ACHN (cell line): ENCODE measurements around the gene UCP2.

ENCODE experiments used
- DNase-seq: peaks from one replicate; pipeline ENCODE4 v3.0.0-alpha.2; 2015
- in situ Hi-C: cut with HindIII; loops from 2 replicates; pipeline ENCODE4 v1.10.0; 2017; ENCODE audit warnings: low sequenced_read_pairs, low pct_ligation_motif_present, low pct_unique_long_range_greater_than_20kb

The UCP2 gene, protein sequence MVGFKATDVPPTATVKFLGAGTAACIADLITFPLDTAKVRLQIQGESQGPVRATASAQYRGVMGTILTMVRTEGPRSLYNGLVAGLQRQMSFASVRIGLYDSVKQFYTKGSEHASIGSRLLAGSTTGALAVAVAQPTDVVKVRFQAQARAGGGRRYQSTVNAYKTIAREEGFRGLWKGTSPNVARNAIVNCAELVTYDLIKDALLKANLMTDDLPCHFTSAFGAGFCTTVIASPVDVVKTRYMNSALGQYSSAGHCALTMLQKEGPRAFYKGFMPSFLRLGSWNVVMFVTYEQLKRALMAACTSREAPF

GRCh38 chr11:73982595-73982989 lies at the start of gene UCP2:
TSS of gene UCP2 (minus strand) at chr11:73982843. CDS start at chr11:73978378, 4,465 bp downstream.
- in situ Hi-C loops: no loop called here
- peak; percentile 68 for DNase-seq

- in situ Hi-C loops: no loop called here
- DNase-seq: no peak
These were observed 48.4 kb upstream of the UCP2 start for GRCh38 chr11:74030723-74031676.

GRCh38 chr11:74025467-74026166 lies 43.0 kb upstream of the UCP2 start:
- in situ Hi-C loops: no loop called here
- DNase-seq: peak; percentile 6

DNA sequence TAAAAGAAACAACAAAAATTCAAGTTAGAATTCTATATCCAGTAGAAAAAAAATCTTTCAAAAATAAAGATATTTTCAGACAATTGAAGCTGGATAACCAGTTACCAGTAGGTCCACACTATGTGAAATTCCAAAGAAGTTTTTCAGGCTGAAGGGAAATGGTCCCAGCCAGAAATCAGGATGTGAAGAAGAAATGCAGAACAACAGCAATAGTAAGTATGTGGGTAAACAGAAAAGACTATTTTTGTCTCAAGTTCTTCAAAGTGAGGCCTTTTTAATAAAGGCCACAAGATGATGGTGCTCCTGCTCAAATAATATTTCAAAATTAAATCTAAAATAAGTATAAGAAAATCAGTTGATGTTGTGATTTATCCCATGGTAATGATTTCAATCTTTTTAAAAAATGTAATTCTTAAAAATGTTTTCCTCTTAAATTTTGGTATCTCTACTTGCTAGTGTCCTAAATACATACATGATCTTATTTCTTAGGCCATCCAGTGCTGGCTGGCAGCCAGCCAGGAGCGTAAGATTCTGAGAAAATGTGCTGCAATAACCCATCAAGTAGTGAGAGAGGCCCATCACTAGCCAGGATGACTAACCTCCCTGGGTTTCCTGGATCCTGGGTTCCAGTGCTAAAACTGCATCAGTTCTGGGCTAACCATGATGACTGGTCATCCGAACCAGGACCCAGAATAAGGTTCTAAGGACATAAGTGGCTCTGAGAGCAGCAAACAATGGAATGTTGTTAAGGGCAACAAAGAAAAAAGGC lies 41.8 kb upstream of the UCP2 start:
- in situ Hi-C loops: no loop called here
- DNase-seq: peak; percentile 17

GRCh38 chr11:74023276-74023675 lies 40.6 kb upstream of the UCP2 start:
- in situ Hi-C loops: no loop called here
- DNase-seq: no peak

GRCh38 chr11:74022546-74022945 lies 39.9 kb upstream of the UCP2 start:
- no peak for DNase-seq
- in situ Hi-C loops: no loop called here

DNA sequence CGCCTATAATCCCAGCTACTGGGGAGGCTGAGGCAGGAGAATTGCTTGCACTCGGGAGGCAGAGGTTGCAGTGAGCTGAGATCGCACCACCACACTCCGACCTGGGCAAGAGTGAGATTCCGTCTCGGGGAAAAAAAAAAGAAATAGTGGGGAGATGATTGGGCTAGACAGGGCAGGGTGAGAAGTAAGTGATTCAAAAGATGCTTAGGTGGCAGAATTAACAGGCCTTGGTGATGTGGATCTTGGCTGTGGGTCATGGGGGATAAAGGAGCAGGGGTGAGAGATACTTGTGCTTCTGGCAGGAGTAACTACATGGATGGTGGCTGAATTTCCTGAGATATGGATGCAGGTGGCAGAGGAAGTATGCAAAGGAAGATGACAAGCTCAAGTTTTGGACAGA lies 39.4 kb upstream of the UCP2 start:
- in situ Hi-C loops: no loop called here
- no peak for DNase-seq

DNA sequence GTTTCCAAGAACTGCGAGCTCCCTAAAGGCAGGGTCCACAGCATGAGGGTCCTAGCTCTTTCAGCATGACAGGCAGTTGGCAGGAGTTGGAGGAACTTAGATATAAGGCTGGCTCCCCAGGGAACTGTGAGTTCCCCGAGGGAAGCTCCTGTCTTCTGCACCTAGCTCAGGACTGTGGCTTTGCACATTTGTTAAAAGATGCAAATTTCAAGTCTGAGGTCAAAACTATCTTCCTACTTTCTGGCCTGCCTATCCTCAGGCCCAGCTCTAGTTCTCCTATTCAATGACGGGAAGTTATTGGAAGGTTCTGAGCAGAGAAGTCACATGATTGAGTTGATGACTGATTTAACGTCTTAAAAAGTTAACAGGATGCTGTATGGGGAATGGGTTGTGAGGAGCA lies 37.9 kb upstream of the UCP2 start:
- no peak for DNase-seq
- in situ Hi-C loops: no loop called here

GRCh38 chr11:74019860-74020259 lies 37.2 kb upstream of the UCP2 start:
- DNase-seq: no peak
- in situ Hi-C loops: no loop called here

DNA sequence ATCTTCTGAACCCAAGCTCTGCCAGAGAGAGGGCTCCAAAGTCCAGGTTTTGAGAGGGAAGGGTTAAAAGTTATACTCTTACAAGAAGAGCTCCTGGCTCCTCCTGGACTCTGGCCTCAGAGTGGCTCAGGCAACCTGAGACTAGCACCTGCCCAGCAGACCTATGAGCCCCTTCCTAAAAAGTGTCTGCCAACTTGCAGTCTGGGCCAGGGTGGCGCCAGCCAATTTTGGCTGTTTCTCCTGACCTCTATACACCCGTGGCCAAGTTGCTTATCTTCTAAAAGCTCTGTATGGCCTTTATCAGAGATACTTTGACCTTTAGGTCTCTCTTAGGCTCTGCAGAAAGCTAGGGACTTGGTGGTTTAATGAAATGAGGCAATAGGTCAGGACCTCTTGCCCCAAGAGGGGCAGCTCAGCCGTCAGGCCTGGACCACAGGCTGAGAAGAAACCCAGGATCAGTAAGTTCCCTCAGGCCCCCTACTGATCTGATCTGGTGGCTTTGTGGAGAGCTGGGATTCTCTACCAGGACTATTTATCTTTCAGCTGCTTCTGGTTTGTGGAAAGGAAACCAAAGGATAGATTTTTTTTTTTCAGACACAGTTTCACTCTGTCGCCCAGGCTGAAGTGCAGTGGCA lies 36.6 kb upstream of the UCP2 start:
- no peak for DNase-seq
- in situ Hi-C loops: no loop called here

- no peak for DNase-seq
- in situ Hi-C loops: no loop called here
These were observed 35.8 kb upstream of the UCP2 start for GRCh38 chr11:74018331-74019005.

GRCh38 chr11:74017631-74018030 lies 35.0 kb upstream of the UCP2 start:
- in situ Hi-C loops: no loop called here
- DNase-seq: no peak

GRCh38 chr11:74015919-74016684 lies 33.5 kb upstream of the UCP2 start:
- DNase-seq: no peak
- in situ Hi-C loops: no loop called here

DNA sequence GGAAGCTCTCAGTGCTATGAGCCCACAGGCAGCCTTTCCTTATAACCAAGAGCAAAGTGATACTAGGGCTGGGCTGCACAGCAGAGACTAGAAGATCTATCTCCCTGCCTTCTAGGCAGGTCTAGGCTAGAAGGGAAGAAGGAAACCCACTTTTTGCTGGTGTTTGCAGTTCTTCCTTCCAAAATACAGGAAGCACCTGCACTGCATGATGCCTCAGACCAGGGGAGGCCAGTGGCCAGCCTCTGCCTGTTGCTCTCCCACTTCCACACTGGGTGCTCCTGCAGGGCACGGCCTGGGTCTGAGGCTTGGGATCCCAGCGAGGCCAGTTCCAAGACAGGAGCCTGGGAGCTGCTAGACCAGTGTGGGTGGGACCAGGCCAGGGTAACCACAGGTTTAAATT lies 32.2 kb upstream of the UCP2 start:
- DNase-seq: no peak
- in situ Hi-C loops: no loop called here

GRCh38 chr11:74013141-74013540 lies 30.5 kb upstream of the UCP2 start:
- in situ Hi-C loops: no loop called here
- DNase-seq: no peak

- no peak for DNase-seq
- in situ Hi-C loops: no loop called here
These were observed 29.6 kb upstream of the UCP2 start for GRCh38 chr11:74012074-74012809.
